Smooth muscle cell (in vitro differentiated cells): ENCODE results near the gene WDR27. TPM values are rescaled to one million over a fixed set of nuclear protein-coding genes. Genes with fewer than 3 reads are reported as not detected.
A peak's percentile ranks its signal among the peaks of the same experiment; 100 is the strongest.

Experiments used
- DNase-seq: peaks from one replicate; lab custom pipeline; 2025; ENCODE audit not compliant: unreplicated experiment; lab: John Stamatoyannopoulos, UW
- H2AFZ ChIP-seq: fragments of 200-600 bp; sonication (generic); 2 replicates; pipeline ENCODE4 v1.6.0; 2016; ENCODE audit warnings: antibody characterized with exemption, low read depth, mild to moderate bottlenecking
- H3F3A ChIP-seq: fragments of 200-600 bp; sonication (generic); 2 replicates; pipeline ENCODE4 v1.6.0; 2017; ENCODE audit warnings: antibody characterized with exemption, low read depth
- H3K27ac ChIP-seq: fragments of 200-600 bp; sonication (generic); 2 replicates; pipeline ENCODE4 v1.5.1; 2016; ENCODE audit warnings: low read depth, mild to moderate bottlenecking
- H3K27me3 ChIP-seq: fragments of 200-600 bp; sonication (generic); 2 replicates; pipeline ENCODE4 v1.6.1; 2016; ENCODE audit warnings: low read depth, mild to moderate bottlenecking
- H3K36me3 ChIP-seq: fragments of 200-600 bp; sonication (generic); 2 replicates; pipeline ENCODE4 v1.5.1; 2016; ENCODE audit warnings: low read depth
- H3K4me1 ChIP-seq: fragments of 200-600 bp; sonication (generic); 2 replicates; pipeline ENCODE4 v1.5.1; 2016; ENCODE audit warnings: low read depth
- H3K4me2 ChIP-seq: fragments of 200-600 bp; sonication (generic); 2 replicates; pipeline ENCODE4 v1.6.0; 2016; ENCODE audit warnings: mild to moderate bottlenecking
- H3K4me3 ChIP-seq: fragments of 200-600 bp; sonication (generic); 2 replicates; pipeline ENCODE4 v1.5.1; 2016; ENCODE audit warnings: mild to moderate bottlenecking
- H3K79me2 ChIP-seq: fragments of 200-600 bp; sonication (generic); 2 replicates; pipeline ENCODE4 v1.6.0; 2016; ENCODE audit warnings: low read depth, mild to moderate bottlenecking
- H3K9ac ChIP-seq: fragments of 200-600 bp; sonication (generic); 2 replicates; pipeline ENCODE4 v1.6.0; 2016; ENCODE audit warnings: low read depth
- H3K9me3 ChIP-seq: fragments of 200-600 bp; sonication (generic); replicated peaks from 2 replicates; pipeline ENCODE4 v1.5.1; 2016; ENCODE audit warnings: low read depth
- H4K20me1 ChIP-seq: fragments of 200-600 bp; sonication (generic); 2 replicates; pipeline ENCODE4 v1.6.0; 2016; ENCODE audit warnings: low read depth
- CTCF ChIP-seq: fragments of 200-600 bp; sonication (generic); IDR thresholded peaks from 2 replicates; pipeline ENCODE4 v1.5.1; 2017; ENCODE audit warnings: borderline replicate concordance, mild to moderate bottlenecking, antibody characterized with exemption; ENCODE audit not compliant: insufficient read depth, poor library complexity, severe bottlenecking
- WGBS: methylation state at CpG from one replicate; pipeline ENCODE4 v1.1.7; 2016; ENCODE audit warnings: low lambda C conversion rate; 5-methylcytosine and 5-hydroxymethylcytosine counted together
- polyA plus RNA-seq: library from polyadenylated mRNA; unstranded; fragments of >200 nt; fragmentation: Nextera tagmentation; extraction: Ambion mirVana; gene quantifications from 2 replicates; pipeline ENCODE4 v1.2.1, GENCODE V29; 2016
- total RNA-seq: library from RNA; depleted of rRNA; stranded (reverse); fragments of >200 nt; gene quantifications from 2 replicates; pipeline ENCODE4 v1.2.3, GENCODE V29; 2014

Gene WDR27
- total and polyA plus RNA-seq, 2 experiments from 2014 or later: 26.0 to 47.0 TPM

- Histone ChIP-seq H3K4me3 (no peak overlapping the region), H3F3A (no peaks in the 10 kb centered on the region), H4K20me1 (no peaks in the 10 kb centered on the region), H3K27ac (no peak overlapping the region), H3K4me1 (no peaks in the 10 kb centered on the region), H2AFZ (no peak overlapping the region), H3K9me3 (no peaks in the 10 kb centered on the region), H3K9ac (no peak overlapping the region), H3K27me3 (no peaks in the 10 kb centered on the region), H3K36me3 (no peaks in the 10 kb centered on the region), H3K4me2 (no peak overlapping the region), H3K79me2 (no peaks in the 10 kb centered on the region)
- WGBS: 83% methylated on average over 4 of the region's 4 CpGs
- no peak for TF ChIP-seq CTCF
- DNase-seq: no peak
These were observed 110.2 kb downstream of the WDR27 start for GRCh38 chr6:169591616-169592015.

GRCh38 chr6:169590376-169590939, 111.4 kb downstream of the WDR27 start:
- DNase-seq: no peak
- no peak for TF ChIP-seq CTCF

GRCh38 chr6:169589699-169590257, 112.1 kb downstream of the WDR27 start:
- Histone ChIP-seq H3K27ac (peak overlapping the region; percentile 17), H3K79me2 (no peaks in the 10 kb centered on the region), H3K9ac (no peak overlapping the region), H3K27me3 (no peaks in the 10 kb centered on the region), H3K4me3 (no peak overlapping the region), H3K9me3 (peaks cover 2% of the 10 kb centered on the region), H3K4me1 (no peaks in the 10 kb centered on the region), H3K4me2 (peak overlapping the region; percentile 60), H3F3A (no peaks in the 10 kb centered on the region), H2AFZ (no peak overlapping the region), H3K36me3 (no peaks in the 10 kb centered on the region), H4K20me1 (no peaks in the 10 kb centered on the region)
- no peak for DNase-seq
- TF ChIP-seq CTCF: no peak
- 60% methylated on average over 6 of the region's 6 CpGs for WGBS

More at GRCh38 chr6:169590376-169590939, 111.4 kb downstream of the WDR27 start:
- Histone ChIP-seq H3F3A (no peaks in the 10 kb centered on the region), H3K27me3 (no peaks in the 10 kb centered on the region), H3K9ac (no peak overlapping the region), H2AFZ (no peak overlapping the region), H3K9me3 (no peaks in the 10 kb centered on the region), H3K36me3 (no peaks in the 10 kb centered on the region), H3K4me3 (no peak overlapping the region), H3K4me2 (peak overlapping the region; percentile 60), H3K27ac (peak overlapping the region; percentile 17), H4K20me1 (no peaks in the 10 kb centered on the region), H3K4me1 (no peaks in the 10 kb centered on the region), H3K79me2 (no peaks in the 10 kb centered on the region)
- 95% methylated on average over 10 of the region's 10 CpGs for WGBS

- WGBS: 66% methylated on average over 3 of the region's 3 CpGs
- no peak for DNase-seq
- peak overlapping the region; percentile 17 for H3K27ac ChIP-seq
These were observed 112.5 kb downstream of the WDR27 start for GRCh38 chr6:169589293-169589692.

More at GRCh38 chr6:169589293-169589692, 112.5 kb downstream of the WDR27 start:
- Histone ChIP-seq H3K4me1 (no peaks in the 10 kb centered on the region), H2AFZ (no peak overlapping the region), H3K9ac (no peak overlapping the region), H3K27me3 (no peaks in the 10 kb centered on the region), H3K79me2 (no peaks in the 10 kb centered on the region), H4K20me1 (no peaks in the 10 kb centered on the region), H3K4me3 (no peak overlapping the region), H3F3A (no peaks in the 10 kb centered on the region), H3K9me3 (peaks cover 5% of the 10 kb centered on the region), H3K36me3 (no peaks in the 10 kb centered on the region), H3K4me2 (peak overlapping the region; percentile 60)
- no peak for TF ChIP-seq CTCF
